ENCODE measurements around the gene DENND5A.

Gene DENND5A

GRCh38 chr11:9265211-9266131 is at the start of gene DENND5A:
TSS of gene DENND5A (minus strand) at chr11:9265350. CDS start at chr11:9265069, 281 bp downstream.
- peak; percentile 91 for DNase-seq (ENCODE audit: low spot score)

GRCh38 chr11:9314291-9315077 is 49.3 kb upstream of the DENND5A start, which contains the start of gene TMEM41B:
TSS of gene TMEM41B (minus strand) at chr11:9314593. CDS start at chr11:9314441, 152 bp downstream.
- peak; percentile 99 for DNase-seq (ENCODE audit: low spot score)

GRCh38 chr11:9313648-9314290 is 48.6 kb upstream of the DENND5A start:
- no peak for DNase-seq (ENCODE audit: low spot score)

- no peak for DNase-seq (ENCODE audit: low spot score)
These were observed 45.4 kb upstream of the DENND5A start for GRCh38 chr11:9310485-9311090.

- DNase-seq (ENCODE audit: low spot score) = no peak
These were observed 39.0 kb upstream of the DENND5A start for GRCh38 chr11:9304178-9304577.

GRCh38 chr11:9302448-9302847 is 37.3 kb upstream of the DENND5A start:
- no peak for DNase-seq (ENCODE audit: low spot score)

- DNase-seq (ENCODE audit: low spot score) = no peak
These were observed 36.6 kb upstream of the DENND5A start for GRCh38 chr11:9301720-9302119.

GRCh38 chr11:9293646-9294045 is 28.5 kb upstream of the DENND5A start:
- no peak for DNase-seq (ENCODE audit: low spot score)

GRCh38 chr11:9285850-9286587 is 20.9 kb upstream of the DENND5A start:
- no peak for DNase-seq (ENCODE audit: low spot score)

- no peak for DNase-seq (ENCODE audit: low spot score)
These were observed 15.6 kb upstream of the DENND5A start for GRCh38 chr11:9280655-9281301.

- DNase-seq (ENCODE audit: low spot score) = no peak
These were observed 12.0 kb upstream of the DENND5A start for GRCh38 chr11:9277176-9277575.

- DNase-seq (ENCODE audit: low spot score) = no peak
These were observed 11.4 kb upstream of the DENND5A start for GRCh38 chr11:9276571-9276970.

GRCh38 chr11:9274499-9275258 is 9.5 kb upstream of the DENND5A start:
- no peak for DNase-seq (ENCODE audit: low spot score)

GRCh38 chr11:9273376-9274336 is 8.5 kb upstream of the DENND5A start:
- no peak for DNase-seq (ENCODE audit: low spot score)

- DNase-seq (ENCODE audit: low spot score) = no peak
These were observed 4.4 kb upstream of the DENND5A start for GRCh38 chr11:9269492-9270013.

- no peak for DNase-seq (ENCODE audit: low spot score)
These were observed 2.5 kb upstream of the DENND5A start for GRCh38 chr11:9267680-9268079.

GRCh38 chr11:9266926-9267325 is 1.8 kb upstream of the DENND5A start:
- no peak for DNase-seq (ENCODE audit: low spot score)

- DNase-seq (ENCODE audit: low spot score) = no peak
These were observed 1.1 kb upstream of the DENND5A start for GRCh38 chr11:9266132-9266736.

All from left forelimb (tissue), 1 donor.